Measurements from ENCODE around the gene XG.
A peak's percentile ranks its signal among the peaks of the same experiment; 100 is the strongest.

XG gene

DNA sequence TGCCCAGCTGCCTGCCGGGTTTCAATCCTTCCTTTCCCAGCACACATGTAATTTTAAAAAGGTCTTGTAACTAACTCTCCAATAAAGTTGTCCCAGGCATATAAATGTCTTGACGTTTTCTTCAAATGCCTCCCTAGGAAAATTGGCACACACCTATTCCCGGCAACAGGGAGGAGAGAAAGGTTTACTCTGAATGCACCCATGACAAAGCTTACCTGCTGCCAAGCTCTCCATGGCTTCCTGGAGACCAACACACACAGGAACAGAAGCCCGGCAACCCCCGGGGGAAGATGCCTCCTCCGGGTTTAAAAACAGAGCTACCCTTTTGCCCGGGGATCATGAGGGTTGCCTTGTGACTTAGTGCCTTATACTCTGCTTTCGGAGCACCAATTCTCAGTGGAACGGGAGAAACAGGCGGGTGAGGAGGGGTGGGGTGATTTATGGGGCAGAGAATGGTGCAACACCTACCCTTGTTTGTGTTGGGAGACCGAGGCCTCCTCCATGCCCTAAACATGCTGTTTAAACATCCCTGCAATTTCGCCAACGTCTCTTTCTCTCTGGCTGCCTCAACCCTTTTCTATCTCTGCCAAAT lies 72.1 kb downstream of the XG start:
- no peak for DNase-seq

DNA sequence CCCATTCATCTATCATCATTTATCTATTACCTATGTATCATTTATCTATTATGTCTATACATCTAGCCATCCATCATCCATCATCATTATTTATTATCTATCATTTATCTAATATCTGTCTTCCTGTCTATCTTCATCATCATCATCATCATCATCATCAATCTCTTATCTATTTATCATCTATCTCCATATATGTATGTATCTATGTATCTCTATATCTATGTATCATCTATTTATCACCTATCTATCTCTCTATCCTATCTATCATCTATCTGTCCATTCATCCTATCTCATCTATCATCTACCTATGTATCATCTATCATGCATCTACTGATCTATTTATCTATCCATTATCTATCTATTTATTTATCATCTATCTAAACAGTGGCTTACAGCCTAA lies 73.0 kb downstream of the XG start:
- no peak for DNase-seq

- DNase-seq: no peak
These were observed 76.6 kb downstream of the XG start, which contains the start of gene GYG2 for GRCh38 chrX:2828344-2828958. Gene GYG2, plus strand, starts transcription at chrX:2828930. Its CDS starts 1,259 bp downstream, at chrX:2830189.

- DNase-seq: no peak
These were observed 77.1 kb downstream of the XG start for GRCh38 chrX:2828959-2829411.

DNA sequence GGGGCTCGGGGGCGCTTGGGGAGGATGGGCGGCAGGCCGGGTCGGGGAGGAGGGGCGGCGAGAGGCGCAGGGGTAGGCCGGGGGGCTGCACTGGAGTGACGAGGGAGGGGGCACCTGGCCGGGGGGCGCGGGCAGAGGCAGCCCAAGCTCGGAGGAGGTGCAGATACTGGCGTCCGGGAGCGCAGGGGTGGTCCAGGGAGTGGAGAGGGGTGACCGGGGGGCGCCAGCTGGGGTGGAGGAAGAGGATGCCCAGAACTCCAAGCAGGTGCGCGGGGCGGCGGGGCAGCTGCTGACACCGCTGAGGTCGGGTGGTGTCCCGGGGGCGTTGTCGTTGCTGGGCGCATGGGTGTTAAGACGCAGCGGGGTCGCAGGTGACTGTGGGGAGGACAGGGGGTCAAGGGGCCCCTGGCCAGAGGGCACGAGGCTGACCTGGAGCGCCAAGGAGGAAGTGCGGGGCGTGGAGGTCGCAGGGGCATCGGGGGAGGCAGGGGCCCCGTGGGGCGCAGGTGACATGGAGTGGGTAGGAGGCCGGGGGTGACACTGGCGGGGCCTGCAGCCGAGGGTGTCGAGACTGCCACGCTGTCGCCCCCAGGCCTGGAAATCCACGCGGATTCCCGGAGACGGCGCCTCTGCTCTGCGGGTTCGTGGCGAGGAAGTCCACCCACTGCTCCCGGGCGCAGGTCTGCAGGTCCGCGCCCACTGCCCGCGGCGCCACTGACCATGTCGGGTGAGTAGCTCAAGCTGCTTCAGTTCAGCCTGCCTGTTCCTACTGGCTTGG lies 77.8 kb downstream of the XG start:
- DNase-seq: no peak

DNA sequence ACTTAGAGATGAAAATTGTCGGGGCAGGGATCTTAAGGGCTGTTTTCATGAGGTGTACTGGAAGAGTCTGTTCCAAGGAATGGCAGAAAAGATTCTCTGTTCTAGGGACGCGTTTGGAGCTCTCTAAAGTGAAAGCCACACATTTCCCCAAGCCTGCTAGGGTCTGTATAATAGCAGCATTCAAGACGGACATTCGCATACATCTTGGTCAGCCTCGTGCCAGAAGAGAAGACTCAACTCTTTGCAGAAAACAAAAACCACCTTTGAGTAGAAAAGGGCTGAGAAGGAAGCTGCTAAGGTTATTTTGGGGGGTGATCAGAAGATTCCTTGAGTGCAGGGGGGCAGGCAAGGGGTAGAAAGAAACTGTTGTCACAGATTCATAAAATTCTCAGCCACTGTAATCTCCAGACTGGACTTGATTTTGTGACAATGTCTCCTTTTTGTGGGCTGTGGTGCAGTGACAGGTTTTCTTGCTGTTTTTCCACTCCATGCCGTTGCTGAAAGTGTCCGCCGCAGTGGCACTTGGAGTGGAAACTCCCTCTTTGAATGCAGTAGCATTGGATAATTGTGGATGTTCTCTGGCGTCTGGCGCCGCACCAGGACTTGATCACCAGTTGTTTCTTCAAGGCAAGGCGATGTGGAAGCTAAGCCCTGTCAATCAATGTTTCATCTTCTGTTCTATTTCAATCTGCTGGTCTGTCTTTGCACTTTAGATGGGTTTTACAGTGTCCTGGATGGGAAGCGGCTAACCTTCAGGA lies 79.8 kb downstream of the XG start:
- DNase-seq: no peak

GRCh38 chrX:2837961-2838360 lies 86.1 kb downstream of the XG start:
- DNase-seq: no peak

- DNase-seq: no peak
These were observed 89.1 kb downstream of the XG start for GRCh38 chrX:2840961-2841360.

GRCh38 chrX:2841537-2841936 lies 89.7 kb downstream of the XG start:
- no peak for DNase-seq

GRCh38 chrX:2846992-2847391 lies 95.2 kb downstream of the XG start:
- DNase-seq: no peak

- peak; percentile 36 for DNase-seq
These were observed 97.0 kb downstream of the XG start for GRCh38 chrX:2848871-2849301.

DNA sequence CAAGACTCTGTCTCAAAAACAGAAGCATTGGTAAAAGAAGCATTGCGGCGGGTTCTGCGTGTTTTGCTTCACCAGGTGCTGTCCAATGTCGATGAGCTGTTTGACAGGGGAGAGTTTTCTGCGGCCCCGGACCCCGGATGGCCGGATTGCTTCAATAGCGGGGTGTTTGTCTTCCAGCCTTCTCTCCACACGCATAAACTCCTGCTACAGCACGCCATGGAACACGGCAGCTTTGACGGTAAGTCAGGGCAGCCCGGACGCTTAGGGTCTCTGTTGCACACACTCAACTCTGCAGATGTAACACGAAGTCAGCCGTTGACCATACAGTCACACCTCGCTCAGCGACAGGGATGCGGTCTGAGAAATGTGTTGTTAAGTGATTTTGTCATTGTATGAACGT lies 103.1 kb downstream of the XG start:
- no peak for DNase-seq

GRCh38 chrX:2855761-2856160 lies 103.9 kb downstream of the XG start:
- no peak for DNase-seq

DNA sequence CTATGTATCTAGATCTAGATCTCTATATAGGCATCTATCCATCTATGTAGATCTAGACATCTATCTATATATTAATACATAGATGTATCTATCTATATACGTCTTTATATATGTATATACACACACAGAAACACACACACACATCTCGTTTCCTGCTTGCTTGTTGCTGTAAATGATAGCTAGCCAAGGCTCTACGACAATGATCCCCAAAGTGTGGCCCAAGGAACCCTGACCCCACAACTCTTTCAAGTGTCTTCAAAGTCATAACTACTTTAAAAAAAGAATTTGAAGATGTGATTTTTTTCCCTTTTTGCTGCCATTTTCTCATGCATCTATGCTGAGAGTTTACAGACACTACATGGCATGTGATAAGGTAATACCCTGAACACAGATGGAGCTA lies 105.7 kb downstream of the XG start:
- no peak for DNase-seq

- no peak for DNase-seq
These were observed 107.5 kb downstream of the XG start for GRCh38 chrX:2859197-2859797.

- no peak for DNase-seq
These were observed 110.6 kb downstream of the XG start for GRCh38 chrX:2862404-2862803.

DNA sequence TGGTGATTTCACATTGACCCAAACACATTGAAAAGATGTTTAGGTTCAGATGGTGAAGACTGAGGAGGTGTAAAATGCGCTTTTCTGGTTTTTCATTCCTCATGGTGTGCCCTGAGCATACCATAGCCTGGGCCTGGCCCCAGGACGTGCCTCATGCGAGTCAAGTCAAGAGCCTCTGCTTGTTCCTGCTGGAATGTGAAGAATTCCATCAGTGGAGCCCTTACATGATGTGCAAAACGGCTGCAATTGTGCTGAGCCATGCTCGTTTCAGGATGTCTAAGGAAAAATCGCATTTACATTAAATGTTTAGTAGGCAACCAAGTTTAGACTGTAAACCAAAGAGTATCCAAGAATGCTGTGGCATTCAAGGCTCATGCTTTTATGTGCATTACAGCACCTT lies 111.8 kb downstream of the XG start:
- no peak for DNase-seq

Measured in MV-4-11 (cell line).